ENCODE results near the gene ERBB4. TPM values are rescaled to one million over a fixed set of nuclear protein-coding genes. Genes with fewer than 3 reads are reported as not detected.

The ERBB4 gene
- total RNA-seq, 1 donor from 2014 or later, result 2.2 TPM

- no peak overlapping the region for H3K4me3 ChIP-seq (ENCODE audit: low read depth, low read length)
- TF ChIP-seq CTCF (conservative IDR thresholded peaks at IDR 0.05; ENCODE audit: low read depth, low read length), result no peak
- DNase-seq (ENCODE audit: low read depth), result no peak
Measured at GRCh38 chr2:211845338-211846035, 693.1 kb downstream of the ERBB4 start.

GRCh38 chr2:211837706-211838105 lies 700.9 kb downstream of the ERBB4 start:
- no peak for DNase-seq (ENCODE audit: low read depth)
- TF ChIP-seq CTCF (conservative IDR thresholded peaks at IDR 0.05; ENCODE audit: low read depth, low read length), result no peak
- no peak overlapping the region for H3K4me3 ChIP-seq (ENCODE audit: low read depth, low read length)

GRCh38 chr2:211837206-211837605 lies 701.4 kb downstream of the ERBB4 start:
- no peak for TF ChIP-seq CTCF (conservative IDR thresholded peaks at IDR 0.05; ENCODE audit: low read depth, low read length)
- DNase-seq (ENCODE audit: low read depth), result no peak
- H3K4me3 ChIP-seq (ENCODE audit: low read depth, low read length), result no peak overlapping the region

GRCh38 chr2:211836409-211836808 lies 702.2 kb downstream of the ERBB4 start:
- DNase-seq (ENCODE audit: low read depth), result no peak

GRCh38 chr2:211835695-211836094 lies 702.9 kb downstream of the ERBB4 start:
- DNase-seq (ENCODE audit: low read depth), result no peak
- no peak for TF ChIP-seq CTCF (conservative IDR thresholded peaks at IDR 0.05; ENCODE audit: low read depth, low read length)
- no peak overlapping the region for H3K4me3 ChIP-seq (ENCODE audit: low read depth, low read length)

More at GRCh38 chr2:211836409-211836808, 702.2 kb downstream of the ERBB4 start:
- H3K4me3 ChIP-seq (ENCODE audit: low read depth, low read length), result no peak overlapping the region
- no peak for TF ChIP-seq CTCF (conservative IDR thresholded peaks at IDR 0.05; ENCODE audit: low read depth, low read length)

- no peak for TF ChIP-seq CTCF (conservative IDR thresholded peaks at IDR 0.05; ENCODE audit: low read depth, low read length)
- H3K4me3 ChIP-seq (ENCODE audit: low read depth, low read length), result no peak overlapping the region
- no peak for DNase-seq (ENCODE audit: low read depth)
Measured at GRCh38 chr2:211833582-211834279, 704.9 kb downstream of the ERBB4 start.
